CMK (cell line): ENCODE data around the gene LDB3.
"Not testable (repeated sequence)": the region's sequence is repeated elsewhere in the genome, so short reads cannot be mapped to it uniquely, and the experiment has no call there.

Experiments used
- DNase-seq: peaks from one replicate; pipeline ENCODE4 v3.0.0-alpha.2; 2010; ENCODE audit warnings: low read depth

Gene LDB3, protein sequence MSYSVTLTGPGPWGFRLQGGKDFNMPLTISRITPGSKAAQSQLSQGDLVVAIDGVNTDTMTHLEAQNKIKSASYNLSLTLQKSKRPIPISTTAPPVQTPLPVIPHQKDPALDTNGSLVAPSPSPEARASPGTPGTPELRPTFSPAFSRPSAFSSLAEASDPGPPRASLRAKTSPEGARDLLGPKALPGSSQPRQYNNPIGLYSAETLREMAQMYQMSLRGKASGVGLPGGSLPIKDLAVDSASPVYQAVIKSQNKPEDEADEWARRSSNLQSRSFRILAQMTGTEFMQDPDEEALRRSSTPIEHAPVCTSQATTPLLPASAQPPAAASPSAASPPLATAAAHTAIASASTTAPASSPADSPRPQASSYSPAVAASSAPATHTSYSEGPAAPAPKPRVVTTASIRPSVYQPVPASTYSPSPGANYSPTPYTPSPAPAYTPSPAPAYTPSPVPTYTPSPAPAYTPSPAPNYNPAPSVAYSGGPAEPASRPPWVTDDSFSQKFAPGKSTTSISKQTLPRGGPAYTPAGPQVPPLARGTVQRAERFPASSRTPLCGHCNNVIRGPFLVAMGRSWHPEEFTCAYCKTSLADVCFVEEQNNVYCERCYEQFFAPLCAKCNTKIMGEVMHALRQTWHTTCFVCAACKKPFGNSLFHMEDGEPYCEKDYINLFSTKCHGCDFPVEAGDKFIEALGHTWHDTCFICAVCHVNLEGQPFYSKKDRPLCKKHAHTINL

DNA sequence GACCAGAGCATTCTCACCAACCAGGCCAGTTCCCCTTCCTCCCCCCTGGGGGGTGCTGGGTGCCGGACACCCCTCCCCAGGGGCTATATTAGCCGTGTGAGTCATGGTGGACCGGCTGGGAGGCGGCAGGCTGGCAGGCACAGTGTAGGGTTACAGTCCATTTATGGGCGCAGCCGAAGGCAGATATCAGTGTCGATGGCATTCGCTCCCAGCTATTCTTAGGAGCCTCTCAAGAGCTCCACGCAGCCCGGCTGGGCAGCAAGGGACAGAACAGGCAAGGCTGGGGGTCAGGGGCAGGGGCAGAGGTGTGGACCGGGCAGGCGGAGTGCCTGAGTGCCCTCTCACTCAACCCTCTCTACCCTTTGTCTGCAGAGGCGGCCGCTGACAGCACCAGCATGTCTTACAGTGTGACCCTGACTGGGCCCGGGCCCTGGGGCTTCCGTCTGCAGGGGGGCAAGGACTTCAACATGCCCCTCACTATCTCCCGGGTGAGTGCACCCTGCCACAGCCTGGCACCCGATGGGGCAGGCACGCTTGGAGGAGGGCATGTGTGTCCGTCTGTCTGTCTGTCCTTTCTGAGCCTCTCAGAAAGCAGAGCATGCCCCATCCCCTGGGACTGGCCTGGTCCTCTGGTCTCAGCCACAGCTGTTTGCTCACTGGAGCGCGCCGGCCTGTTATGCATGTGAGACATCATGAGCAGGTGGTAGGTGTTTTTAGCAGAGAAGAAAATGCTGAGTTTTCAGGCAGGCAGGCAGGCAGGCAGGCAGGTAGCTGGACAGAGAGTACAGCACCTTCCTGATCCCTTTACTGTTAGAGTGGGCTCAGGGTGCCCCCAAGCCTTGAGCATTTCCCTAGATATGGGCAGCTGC is at the start of gene LDB3:
LDB3 (plus strand) TSS at position 215 of the 869 bp plus-strand sequence; CDS start at position 396, 181 bp downstream.
- DNase-seq: no peak

DNA sequence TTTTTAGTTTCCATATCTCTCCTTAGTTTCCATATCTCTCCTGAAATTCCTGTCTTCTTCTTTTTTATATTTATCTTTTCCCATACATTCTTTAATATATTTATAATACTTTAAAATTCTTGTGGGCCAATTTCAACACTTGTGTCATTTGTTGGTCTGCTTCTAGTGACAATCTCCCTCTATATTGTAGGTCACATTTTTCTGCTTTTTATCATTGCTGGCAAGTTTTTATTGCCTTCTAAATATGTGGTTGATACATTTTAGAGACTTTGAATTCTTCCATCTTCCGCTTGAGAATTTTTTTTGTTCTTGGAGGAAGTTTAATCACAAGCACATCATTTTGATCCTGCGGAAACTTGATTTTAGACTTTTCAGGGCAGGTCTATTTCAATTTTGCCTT is 40.0 kb upstream of the LDB3 start:
- DNase-seq: no peak

DNA sequence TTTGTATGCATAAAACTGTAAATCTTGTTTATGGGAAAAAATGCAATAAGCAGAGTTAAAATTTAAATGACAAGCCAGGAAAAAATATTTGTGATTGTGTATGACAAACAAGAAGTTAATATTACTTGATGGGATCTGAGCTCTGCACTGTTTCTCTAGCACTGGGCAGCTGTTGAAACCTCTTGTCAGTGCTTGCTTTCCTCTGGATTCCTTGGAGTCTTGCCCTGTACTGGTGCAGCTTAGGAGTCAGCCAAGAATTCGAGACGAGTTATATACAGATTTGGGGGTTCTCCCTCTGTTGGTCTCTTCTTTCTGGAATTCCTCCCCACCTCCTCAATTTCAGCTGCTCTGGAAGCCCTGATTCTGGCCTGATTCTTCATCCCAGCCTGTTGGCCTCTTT is 38.2 kb upstream of the LDB3 start:
- no peak for DNase-seq

DNA sequence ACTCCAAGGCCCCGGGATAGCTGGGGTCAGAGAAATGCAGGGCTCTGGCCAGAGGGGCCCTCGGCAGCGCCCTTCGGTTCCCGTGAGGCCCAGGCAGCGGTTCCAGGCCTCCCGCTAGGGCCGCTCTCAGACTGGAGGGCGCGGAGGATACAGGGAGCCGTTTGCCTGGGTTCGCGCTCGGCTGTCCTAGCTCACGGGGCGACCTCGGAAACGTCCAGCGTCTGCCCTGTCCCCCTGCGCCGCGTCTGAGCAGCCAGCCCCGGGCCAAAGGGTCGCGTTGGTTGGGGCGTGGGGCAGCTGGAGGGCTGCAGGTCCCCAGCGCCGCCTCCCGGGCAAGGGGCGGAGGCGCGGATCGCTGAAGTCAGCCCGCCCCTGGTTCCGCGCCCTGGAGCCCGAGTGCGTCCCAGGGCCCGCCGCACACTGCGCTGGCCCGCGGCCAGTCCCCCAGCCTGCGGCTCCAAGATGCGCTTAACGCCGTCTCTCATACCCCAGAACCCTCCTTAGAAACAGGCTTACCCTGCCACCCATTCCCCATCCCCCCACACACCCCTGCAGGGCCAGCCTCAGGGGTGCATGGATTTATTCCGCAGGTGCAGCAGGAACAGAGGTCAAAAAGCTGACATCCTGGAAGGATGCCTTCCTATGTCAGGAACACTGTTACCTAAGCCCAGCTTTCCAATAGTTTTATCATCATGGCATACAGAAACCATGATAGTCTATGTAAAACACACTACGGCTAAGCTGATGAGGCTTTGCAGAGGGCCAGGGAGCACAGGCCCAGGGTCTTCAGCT is 36.1 kb upstream of the LDB3 start:
- no peak for DNase-seq

DNA sequence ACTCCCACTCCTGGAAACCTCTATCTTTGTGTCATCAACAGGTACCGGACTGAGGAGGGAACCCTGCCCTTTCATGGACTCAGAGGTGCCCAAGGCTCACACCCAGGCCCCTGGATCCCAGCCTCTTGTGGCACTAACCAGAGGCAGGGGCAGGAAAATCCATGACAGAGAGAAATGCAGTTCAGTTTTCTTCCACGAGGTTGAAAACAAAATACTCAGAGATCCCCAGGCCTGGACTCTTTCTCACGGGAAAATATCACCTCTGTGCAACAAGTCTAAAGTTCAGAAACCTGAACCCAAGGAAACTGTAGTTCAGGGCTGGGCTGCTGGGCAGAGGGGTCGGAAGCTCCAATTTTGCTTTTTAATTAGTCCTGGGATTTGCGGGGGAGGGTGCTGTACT is 35.4 kb upstream of the LDB3 start:
- DNase-seq: no peak

DNA sequence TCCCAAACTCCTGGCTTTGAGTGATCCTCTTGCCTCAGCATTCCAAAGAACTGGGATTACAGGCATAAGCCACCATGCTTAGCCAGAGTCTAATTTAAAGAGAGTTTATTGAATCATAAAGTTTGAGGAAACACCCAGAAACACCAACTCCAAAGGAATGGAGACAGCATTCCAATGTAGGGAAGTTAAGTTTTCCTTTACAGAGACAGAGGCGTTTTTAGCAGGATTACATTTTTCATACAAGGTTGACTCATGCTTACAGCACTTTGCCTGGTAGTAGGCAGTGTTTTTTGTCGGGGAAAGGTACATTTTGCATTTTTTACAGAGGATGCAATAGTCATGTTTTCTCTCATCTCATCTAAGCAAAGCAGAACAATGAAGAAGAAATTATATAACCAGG is 32.9 kb upstream of the LDB3 start:
- DNase-seq: no peak

DNA sequence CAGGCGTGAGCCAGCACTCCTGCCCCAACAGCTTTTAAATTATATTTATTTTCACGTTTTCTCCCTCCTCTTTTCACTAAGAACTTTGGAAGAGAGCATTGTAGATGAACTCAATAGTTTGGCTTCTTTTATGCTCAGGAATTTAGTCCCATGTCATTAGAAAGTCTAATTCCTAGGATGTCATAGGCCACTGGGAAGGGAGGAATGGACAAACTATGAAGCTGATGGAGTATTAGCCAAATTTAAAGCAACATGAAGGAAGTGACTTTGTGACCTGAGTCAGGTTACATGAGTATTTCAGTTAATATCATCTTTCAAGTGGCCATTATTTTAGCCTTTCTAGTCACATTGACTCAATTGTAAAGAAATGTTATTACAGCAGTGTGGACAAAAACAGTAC is 32.0 kb upstream of the LDB3 start:
- DNase-seq: no peak

DNA sequence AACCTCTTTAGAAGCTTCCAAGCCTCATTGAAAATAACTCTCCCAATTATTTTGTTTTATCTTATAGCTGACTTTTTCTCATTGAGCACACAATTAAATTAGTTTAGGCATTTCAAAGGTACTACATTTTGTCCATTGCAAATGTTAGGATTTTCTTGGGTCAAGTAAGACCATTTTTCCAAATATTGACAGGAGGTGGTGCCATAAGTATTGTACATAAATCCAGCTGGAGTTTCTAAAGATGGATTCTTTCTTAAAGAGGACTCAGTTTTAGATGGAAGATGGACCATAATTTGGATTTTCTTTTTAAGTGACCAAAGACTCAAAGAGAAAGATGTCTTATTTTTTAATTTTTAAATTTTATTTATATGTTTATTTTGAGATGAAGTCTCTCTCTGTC is 26.3 kb upstream of the LDB3 start:
- no peak for DNase-seq

DNA sequence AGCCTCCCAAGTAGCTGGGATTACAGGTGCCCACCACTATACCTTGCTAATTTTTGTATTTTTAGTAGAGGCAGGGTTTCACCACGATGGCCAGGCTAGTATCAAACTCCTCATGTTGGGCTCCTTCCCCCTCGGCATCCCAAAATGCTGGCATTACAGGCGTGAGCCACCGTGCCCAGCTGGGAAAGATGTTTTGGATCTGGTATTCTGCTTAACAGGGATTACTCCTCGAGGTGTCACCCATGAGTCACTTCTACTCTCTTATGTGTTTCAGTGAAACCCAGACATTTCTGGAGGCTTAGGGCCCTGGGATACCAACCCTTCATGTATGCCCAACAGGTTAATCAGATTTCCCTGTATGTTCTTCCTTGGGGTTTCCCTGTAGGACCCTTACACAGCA is 25.8 kb upstream of the LDB3 start:
- DNase-seq: no peak

DNA sequence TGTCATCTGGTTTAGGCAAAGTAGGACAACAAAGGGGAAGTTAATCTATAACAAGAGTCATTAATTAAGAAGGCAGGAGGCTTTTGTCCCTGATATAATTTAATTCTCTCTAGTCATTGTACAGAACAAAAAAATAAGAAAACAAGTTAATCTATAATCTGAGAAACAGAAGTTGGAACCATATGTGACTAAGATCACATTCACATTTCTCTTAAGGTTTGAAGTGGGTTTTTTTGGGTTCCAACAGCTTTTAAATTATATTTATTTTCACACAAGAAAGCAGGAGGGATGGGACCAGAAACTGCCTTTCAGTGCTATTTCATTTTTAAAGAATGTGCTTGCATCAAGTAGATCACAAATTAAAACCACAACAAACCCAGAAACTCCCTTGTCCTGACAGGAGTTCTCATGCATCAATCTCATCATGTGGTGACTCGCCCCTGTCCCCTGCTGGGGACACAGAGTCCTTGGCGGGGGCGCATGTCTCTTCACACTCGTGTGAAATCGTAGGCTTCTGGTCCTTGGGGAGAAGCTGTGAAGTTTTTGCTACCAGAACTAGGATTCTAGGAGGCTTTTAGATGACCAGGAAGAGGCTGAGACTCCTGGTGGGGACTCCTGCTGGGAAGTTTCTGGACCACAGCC is 24.0 kb upstream of the LDB3 start:
- DNase-seq: no peak

DNA sequence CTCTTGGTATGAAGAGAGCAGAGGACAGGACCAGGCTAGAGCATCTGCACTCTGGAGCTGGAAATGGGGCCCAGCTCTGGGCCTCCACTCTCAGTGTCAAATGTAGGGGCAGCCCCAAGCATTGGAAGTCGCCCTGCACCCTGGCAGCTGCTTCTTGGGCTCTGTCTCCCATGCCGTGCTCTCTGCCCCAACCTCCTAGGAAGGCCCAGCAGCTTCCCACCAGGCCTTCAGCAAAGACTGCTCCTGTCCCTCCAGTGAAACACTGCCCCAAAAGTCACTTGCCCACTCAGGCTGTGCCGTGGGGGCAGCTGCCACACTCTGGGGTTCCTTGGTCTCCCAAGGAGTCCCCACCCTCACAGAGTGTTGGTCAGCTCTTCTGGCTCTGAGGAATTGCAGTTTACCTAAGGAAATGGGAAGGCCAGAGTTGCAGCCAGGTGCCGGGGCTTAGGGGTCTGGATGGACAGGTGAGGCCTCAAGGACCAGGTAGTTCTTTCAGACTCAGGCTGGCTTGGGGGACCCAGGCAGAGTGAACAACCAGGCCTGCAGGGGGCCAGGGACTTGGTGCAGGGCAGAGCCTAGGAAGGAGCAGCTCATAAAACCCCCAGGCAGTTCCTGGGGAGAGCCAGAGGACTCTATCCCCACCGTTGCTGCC is 23.4 kb upstream of the LDB3 start:
- DNase-seq: no peak

DNA sequence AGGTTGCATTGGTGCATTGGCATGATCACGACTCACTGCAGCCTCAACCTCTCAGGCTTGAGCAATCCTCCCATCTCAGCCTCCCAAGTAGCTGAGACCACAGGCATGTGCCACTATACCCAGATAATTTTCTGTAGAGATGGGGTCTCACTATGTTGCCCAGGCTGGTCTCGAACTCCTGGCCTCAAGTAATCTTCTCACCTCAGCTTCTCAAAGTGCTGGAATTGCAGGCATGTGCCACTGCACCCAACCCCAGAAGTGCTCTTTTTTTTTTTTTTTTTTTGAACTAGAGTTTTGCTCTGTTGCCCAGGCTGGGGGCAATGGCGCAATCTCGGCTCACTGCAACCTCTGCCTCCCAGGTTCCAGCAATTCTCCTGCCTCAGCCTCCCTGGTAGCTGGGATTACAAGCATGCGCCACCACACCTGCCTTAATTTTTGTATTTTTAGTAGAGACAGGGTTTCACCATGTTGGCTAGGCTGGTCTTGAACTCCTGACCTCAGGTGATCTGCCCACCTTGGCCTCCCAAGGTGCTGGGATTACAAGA is 22.6 kb upstream of the LDB3 start:
- DNase-seq: not testable (repeated sequence)

DNA sequence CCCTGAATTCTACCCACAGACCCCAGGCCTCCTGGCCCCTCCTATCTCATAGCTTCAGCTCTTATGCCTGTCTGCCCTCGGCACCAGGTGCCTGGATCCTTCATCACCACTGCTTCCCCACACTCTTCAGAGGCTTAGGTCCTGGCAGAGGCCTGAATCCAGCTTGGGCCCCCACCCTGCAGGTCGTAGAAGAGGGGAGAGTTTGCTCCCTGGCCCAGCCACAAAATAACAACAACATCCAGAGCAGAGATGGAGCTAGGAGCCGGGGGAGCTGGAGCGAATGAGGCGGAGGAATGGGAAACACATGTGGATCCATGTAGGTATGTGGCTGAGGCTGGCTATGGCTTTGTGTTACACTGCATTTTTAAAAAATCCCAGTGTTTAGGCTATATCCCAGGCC is 21.8 kb upstream of the LDB3 start:
- no peak for DNase-seq

DNA sequence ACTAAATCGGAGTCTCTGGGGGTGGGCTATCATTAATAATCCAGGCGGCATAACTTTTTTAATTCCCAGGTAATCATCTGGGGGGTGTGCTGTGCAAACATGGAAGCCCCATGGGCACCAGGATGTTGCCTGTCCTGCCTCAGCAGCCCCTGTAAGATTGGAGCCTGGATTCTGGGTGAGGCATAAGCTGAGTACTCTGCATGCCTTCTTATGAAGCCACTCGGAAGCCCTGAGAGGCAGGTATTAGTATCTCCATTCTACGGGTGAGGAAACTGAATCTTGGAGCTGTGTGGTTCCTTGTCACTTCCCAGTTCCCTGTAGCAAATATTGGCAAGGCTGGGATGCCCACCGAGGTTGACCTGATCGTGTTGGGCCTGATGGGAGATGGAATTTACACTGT is 21.4 kb upstream of the LDB3 start:
- no peak for DNase-seq

DNA sequence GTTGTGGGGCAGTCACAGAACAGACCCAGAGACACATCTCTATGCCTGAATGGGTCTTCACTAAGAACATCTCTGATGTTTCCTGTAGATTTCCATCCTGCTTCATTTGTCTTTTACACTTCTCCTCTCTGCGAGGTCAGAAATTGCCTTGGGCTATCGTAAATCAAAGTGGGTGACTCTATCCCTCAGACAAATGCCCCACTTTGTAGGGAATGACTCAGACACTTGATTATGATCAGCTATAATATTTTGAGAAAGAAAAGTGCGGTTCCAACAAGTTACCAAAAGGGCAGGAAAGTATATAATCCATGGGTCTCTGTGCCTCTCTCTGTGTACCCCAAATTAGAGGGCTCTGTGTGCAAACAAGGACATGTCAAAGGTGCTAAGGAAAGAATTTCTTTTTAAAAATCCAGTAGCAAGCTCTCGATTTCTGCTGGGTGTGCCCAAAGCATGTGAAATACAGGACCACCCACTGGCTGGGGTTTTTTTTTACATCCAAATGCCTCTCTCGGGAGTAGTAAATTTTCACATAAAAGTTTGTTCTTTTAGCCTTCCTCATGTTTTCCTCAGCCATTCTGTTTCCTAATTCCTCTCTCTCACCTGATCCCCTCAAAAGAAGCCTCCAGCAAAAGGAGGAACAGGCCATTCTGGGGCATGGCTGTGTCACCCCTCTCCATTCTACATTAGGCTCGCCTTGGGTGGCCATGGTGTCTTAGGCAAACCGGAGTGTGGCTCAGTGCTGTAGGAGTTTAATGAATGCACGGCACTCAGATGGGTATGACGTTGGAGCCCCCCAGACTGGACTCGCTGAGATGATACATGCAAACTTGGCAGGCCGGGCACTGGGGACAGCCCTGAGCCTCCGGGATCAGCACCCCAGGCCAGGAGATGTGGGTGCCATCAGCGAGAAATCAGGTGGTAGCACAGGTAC is 20.3 kb upstream of the LDB3 start:
- DNase-seq: no peak

DNA sequence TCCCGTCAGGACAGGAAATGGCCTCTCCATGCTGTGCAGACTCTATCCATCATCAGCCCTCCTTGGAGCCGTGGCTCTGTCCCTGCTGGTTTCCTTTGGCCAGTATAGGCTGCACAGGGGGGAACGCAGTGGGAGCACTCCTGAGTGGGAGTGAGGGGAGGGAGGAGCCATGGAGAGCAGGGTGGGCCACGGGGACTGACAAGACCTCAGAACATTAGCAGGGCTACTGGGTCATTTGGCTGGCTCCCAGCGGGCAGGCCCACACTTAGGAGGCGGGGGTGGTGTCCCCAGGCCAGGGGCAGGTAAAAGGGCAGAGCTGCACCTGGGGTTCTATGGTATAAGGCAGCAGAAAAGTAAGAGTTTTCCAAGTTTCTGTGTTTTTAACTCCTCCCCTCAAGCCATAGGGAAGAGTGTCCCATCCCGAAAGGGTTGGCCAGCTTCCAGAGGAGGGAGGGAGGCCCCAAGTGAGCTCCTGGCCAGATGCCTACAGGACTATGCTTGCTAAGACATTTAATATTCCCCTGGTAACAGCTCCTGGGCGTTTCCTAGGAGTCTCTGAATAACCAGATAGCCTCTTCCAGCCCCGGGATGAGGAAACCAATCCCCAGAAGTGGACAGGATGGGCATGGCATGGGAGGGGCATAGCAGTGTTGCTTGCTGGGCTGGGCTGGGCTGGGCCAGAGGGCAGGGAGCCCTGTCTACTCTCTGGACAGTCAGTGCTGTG is 19.4 kb upstream of the LDB3 start:
- no peak for DNase-seq

DNA sequence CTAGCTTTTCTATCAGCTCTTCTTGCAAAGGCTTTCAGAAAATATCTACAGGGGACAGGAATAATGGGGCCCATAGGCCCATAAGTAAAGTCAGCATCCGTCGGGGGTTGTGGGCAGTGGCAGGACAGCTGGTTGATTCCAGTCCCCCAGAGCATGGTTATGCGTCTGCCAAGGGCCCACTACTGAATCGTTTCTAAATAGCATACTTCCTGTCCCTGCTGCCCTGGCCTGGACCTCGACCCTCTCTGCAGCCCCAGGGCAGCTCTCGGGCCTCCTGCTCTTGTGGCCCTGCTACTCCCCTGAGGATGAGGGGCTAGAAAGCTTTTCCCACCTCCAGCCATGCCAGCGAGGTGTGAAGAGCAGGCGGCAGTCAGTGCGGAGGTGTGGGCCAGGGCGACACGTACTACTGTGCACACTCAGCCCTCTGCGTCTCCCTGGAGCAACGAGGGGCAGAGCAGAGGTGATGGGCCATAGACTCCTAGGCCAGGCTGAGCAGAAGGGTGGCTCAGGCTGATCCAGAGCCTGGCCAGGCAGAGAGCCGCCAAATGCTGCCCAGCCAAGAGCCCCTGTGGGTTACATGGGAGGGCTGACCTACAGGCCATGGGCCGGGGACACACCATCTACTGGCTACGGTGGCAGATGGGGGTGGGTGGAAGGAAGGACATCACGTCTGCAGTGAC is 18.7 kb upstream of the LDB3 start:
- DNase-seq: no peak

DNA sequence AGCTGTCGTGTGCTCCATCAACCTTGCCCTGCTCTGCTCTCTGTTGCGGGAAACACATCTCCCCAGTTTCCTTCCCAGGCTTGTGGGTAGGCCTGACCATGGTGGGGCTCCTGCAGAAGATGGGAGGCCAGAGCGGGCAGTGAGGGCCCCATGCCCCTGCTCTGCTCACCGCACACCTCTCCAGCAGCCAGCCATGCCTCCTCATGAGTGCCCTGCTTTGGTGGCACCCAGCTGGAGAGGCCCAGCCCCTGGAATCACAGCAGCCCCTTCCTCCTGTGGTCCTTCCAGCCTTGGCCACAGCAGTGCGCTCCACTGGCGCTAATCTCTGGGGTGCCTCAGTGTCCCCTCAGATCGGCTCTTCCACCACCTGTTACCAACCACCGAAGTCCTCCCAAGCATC is 18.2 kb upstream of the LDB3 start:
- DNase-seq: no peak
